ENCODE results near the gene AFMID. TPM values are rescaled to one million over a fixed set of nuclear protein-coding genes. Genes with fewer than 3 reads are reported as not detected.

The AFMID gene
- total RNA-seq, 4 donors from 2014 or later: 21.3 to 36.9 (median 33.5) TPM

DNA sequence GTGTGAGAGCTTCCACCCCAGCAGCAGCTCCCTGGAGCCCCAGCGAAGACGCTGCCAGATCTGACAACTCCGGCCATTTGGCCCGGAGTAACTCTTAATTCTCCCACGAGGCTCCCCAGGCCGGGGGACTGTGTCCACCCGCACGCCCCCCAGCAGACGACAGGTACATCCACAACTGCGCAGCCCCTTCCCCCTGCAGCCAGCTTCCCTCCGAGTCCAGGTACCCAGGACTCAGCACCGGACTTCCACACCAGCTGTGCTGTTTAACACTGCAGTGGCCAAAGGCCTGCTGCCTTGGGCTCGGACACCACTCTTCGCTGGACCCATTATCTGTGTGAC, 11.6 kb upstream of the AFMID start:
- DNase-seq: no peak
- H3K4me1 ChIP-seq: peaks cover 19 to 39% of the 10 kb centered on the region in 2 donors
- peaks cover 0 to 17% of the 10 kb centered on the region in 2 donors for H3K36me3 ChIP-seq
- TF ChIP-seq CTCF (IDR thresholded peaks at IDR 0.05) (no peak), POLR2A (IDR thresholded peaks at IDR 0.05) (no peak)
- H3K9me3 ChIP-seq: no peaks in the 10 kb centered on the region
- H3K27me3 ChIP-seq: no peaks in the 10 kb centered on the region
- no peak overlapping the region for H3K4me3 ChIP-seq (replicated peaks in 1 of 3)
- intact Hi-C loops (cut with DNase I): loop anchor here (2.0 to 5.0 kb wide), 2 partner anchors 63 to 72 kb away; no protein-coding TSS in a partner anchor
- WGBS, 2 donors: 89 to 90% methylated on average over 9 to 14 of the region's 14 CpGs
- peak overlapping the region in 1 of 3 donors; percentile 74 for H3K27ac ChIP-seq

DNA sequence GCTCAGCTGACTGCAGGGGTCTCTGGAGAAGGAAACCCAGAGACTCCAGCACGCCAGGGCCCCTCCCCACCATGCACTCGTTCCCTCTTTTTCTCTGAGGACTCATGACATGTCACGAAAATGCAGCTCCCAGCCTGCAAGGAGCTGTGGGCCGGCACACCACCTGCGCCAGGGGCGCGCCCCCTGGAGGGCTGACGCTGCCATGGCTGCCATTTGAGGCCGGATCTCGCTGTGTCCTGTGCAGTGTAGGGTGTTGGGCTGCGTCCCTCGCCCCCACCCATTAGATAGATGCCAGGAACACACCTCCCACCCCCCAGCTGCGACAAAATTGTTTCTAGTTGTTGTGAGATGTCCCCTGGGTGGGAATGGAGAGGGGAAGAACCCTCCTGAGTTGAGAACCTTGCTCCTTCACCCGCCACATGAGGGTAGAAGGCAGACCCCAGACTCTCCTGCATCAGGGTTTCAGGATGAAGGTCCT, 10.6 kb upstream of the AFMID start:
- H3K27ac ChIP-seq: no peak overlapping the region
- peaks cover 19 to 39% of the 10 kb centered on the region in 2 donors for H3K4me1 ChIP-seq
- no peak overlapping the region for H3K4me3 ChIP-seq (replicated peaks in 1 of 3)
- no peaks in the 10 kb centered on the region for H3K9me3 ChIP-seq
- no peaks in the 10 kb centered on the region for H3K27me3 ChIP-seq
- TF ChIP-seq CTCF (IDR thresholded peaks at IDR 0.05) (peak; percentile 61 to 92 (median 72)), POLR2A (IDR thresholded peaks at IDR 0.05) (no peak)
- H3K36me3 ChIP-seq: peaks cover 0 to 15% of the 10 kb centered on the region in 2 donors
- intact Hi-C loops (cut with DNase I): loop anchor here (5.0 kb wide), 1 partner anchor 71 kb away; no protein-coding TSS in a partner anchor
- 28 to 50% methylated on average over 4 to 7 of the region's 14 CpGs for WGBS, 2 donors
- DNase-seq: peak; percentile 68 to 76

DNA sequence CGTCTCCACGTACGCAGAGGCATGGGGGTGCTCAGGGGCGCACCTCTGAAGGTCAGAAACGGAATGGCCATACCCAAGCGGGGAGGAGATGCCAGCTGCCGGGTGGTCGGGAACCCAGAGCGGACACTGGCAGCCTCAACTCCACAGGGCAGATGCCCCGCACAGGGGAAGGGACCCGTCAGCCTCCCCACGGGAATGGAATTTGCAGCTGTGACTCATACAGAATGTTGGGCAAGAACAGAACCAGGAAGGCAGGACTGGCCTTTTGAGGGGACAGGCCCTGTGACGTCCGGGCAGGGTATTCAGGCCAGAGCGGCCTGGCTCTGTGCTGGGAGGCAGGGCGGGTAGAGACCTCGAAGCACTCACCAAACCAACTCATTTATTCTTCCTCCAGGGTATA, 7.8 kb upstream of the AFMID start:
- no peak overlapping the region for H3K4me3 ChIP-seq (replicated peaks in 1 of 3)
- H3K27me3 ChIP-seq: no peaks in the 10 kb centered on the region
- intact Hi-C loops (cut with DNase I): loop anchor here (5.0 kb wide), 1 partner anchor 68 kb away; no protein-coding TSS in a partner anchor
- no peak overlapping the region for H3K27ac ChIP-seq
- H3K9me3 ChIP-seq: no peaks in the 10 kb centered on the region
- DNase-seq: no peak
- no peaks in the 10 kb centered on the region for H3K36me3 ChIP-seq
- no peak for TF ChIP-seq POLR2A (IDR thresholded peaks at IDR 0.05)
- TF ChIP-seq CTCF (IDR thresholded peaks at IDR 0.05): no peak
- H3K4me1 ChIP-seq: peaks cover 16 to 26% of the 10 kb centered on the region in 2 donors
- WGBS, 2 donors: 92 to 94% methylated on average over 17 of the region's 17 CpGs

- Histone ChIP-seq H3K9me3 (no peaks in the 10 kb centered on the region), H3K4me3 (replicated peaks in 1 of 3) (no peak overlapping the region), H3K27me3 (no peaks in the 10 kb centered on the region), H3K36me3 (no peaks in the 10 kb centered on the region), H3K27ac (no peak overlapping the region), H3K4me1 (peaks cover 16 to 26% of the 10 kb centered on the region in 2 donors)
- no peak for TF ChIP-seq CTCF (IDR thresholded peaks at IDR 0.05)
- no peak for TF ChIP-seq POLR2A (IDR thresholded peaks at IDR 0.05)
- WGBS, 2 donors: 66 to 75% methylated on average over 14 of the region's 14 CpGs
- no peak for DNase-seq
- intact Hi-C loops (cut with DNase I): no loop called here
Measured at GRCh38 chr17:78180083-78180482, 7.1 kb upstream of the AFMID start.

- intact Hi-C loops (cut with DNase I): no loop called here
- no peak overlapping the region for H3K4me3 ChIP-seq (replicated peaks in 1 of 3)
- WGBS, 2 donors: 83 to 85% methylated on average over 2 of the region's 2 CpGs
Measured at GRCh38 chr17:78180508-78180907, 6.7 kb upstream of the AFMID start.

More at GRCh38 chr17:78180508-78180907, 6.7 kb upstream of the AFMID start:
- Histone ChIP-seq H3K36me3 (no peaks in the 10 kb centered on the region), H3K4me1 (peaks cover 18 to 26% of the 10 kb centered on the region in 2 donors), H3K27ac (no peak overlapping the region), H3K9me3 (no peaks in the 10 kb centered on the region), H3K27me3 (no peaks in the 10 kb centered on the region)
- TF ChIP-seq POLR2A (IDR thresholded peaks at IDR 0.05) (no peak), CTCF (IDR thresholded peaks at IDR 0.05) (no peak)
- DNase-seq: no peak
